ENCODE results near the gene TIAM2.

TIAM2 gene

GRCh38 chr6:155047523-155047922, 52.4 kb downstream of the TIAM2 start:
- no peak for DNase-seq (ENCODE audit: low read depth)
- H3K4me3 ChIP-seq (ENCODE audit: control insufficient read depth, low read depth, low read length): no peak overlapping the region
- TF ChIP-seq, protein P1, sequence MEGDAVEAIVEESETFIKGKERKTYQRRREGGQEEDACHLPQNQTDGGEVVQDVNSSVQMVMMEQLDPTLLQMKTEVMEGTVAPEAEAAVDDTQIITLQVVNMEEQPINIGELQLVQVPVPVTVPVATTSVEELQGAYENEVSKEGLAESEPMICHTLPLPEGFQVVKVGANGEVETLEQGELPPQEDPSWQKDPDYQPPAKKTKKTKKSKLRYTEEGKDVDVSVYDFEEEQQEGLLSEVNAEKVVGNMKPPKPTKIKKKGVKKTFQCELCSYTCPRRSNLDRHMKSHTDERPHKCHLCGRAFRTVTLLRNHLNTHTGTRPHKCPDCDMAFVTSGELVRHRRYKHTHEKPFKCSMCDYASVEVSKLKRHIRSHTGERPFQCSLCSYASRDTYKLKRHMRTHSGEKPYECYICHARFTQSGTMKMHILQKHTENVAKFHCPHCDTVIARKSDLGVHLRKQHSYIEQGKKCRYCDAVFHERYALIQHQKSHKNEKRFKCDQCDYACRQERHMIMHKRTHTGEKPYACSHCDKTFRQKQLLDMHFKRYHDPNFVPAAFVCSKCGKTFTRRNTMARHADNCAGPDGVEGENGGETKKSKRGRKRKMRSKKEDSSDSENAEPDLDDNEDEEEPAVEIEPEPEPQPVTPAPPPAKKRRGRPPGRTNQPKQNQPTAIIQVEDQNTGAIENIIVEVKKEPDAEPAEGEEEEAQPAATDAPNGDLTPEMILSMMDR (IDR thresholded peaks at IDR 0.05; ENCODE audit: control insufficient read depth, insufficient read depth, low read depth, low read length, missing control alignments): no peak

DNA sequence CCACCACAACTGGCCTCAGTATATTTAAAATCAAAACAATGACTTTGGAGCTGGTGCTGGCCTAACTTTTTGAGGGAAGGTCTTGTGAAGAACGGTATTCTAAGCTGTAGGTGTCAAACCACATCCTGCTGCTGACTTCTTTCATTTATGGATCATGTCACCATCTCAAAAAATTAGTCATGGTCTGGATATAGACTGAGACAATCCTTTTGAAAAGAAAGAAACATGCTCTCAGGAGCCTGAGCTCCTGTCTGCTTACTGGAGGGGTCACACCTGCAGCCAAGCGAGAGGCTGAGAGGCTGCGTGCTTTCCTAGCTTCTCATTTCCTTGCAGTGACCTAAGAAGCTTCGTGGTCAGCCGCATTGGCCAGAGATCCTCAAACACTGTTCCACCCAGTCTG, 55.2 kb downstream of the TIAM2 start:
- DNase-seq (ENCODE audit: low read depth): no peak
- TF ChIP-seq, protein P1 (IDR thresholded peaks at IDR 0.05; ENCODE audit: control insufficient read depth, insufficient read depth, low read depth, low read length, missing control alignments): no peak
- H3K4me3 ChIP-seq (ENCODE audit: control insufficient read depth, low read depth, low read length): no peak overlapping the region

DNA sequence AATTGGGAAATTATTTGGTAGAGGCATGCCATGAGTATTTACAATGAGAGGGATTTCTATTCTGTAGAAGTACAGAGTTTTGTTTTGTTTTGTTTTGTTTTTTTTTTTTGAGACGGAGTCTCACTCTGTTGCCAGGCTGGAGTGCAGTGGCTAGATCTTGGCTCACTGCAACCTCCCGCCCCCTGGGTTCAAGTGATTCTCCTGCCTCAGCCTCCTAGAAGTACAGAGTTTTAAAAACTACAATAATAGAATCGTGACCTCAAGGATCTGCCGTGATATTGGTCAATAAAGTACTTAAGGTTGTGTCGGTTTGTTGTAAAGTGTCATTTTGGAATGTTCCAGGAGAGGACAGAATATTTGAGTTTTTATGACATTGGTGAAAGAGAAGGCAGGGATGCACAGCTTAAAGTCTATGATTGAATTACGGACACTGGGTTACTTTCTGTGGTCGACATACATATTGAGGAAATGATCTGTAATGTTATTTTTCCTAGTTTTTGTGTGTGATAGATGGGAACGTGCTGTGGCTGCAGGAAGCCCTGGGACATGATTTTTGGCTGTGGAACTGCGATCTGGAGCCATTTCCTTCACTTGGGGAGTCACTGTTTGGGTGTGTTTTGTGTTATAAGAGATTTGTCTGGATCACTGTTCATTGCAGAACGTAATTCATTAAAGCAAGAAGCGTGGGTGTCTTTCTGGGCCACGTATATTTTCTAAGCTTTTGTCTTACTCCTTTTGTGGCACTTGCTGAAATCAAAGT, 59.6 kb downstream of the TIAM2 start:
- TF ChIP-seq, protein P1 (IDR thresholded peaks at IDR 0.05; ENCODE audit: control insufficient read depth, insufficient read depth, low read depth, low read length, missing control alignments): no peak
- DNase-seq (ENCODE audit: low read depth): no peak
- H3K4me3 ChIP-seq (ENCODE audit: control insufficient read depth, low read depth, low read length): no peak overlapping the region

DNA sequence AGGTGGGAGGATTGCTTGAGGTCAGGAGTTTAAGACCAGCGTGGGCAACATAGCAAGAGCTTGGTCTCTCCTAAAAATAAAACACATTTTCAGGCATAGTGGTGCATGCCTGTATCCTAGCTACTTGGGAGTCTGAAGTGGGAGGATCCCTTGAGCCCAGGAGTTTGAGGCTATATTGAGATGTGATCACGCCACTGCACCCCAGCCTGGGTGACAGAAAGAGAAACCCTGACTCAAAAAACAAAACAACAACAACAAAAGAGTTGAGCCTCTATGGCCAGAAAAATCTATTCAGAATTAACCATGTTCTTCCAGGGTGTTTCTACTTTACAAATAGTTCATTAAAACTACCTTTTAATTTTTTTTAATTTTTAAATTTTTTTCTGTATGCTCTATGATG, 60.6 kb downstream of the TIAM2 start:
- H3K4me3 ChIP-seq (ENCODE audit: control insufficient read depth, low read depth, low read length): no peak overlapping the region
- TF ChIP-seq, protein P1 (IDR thresholded peaks at IDR 0.05; ENCODE audit: control insufficient read depth, insufficient read depth, low read depth, low read length, missing control alignments): no peak
- no peak for DNase-seq (ENCODE audit: low read depth)

DNA sequence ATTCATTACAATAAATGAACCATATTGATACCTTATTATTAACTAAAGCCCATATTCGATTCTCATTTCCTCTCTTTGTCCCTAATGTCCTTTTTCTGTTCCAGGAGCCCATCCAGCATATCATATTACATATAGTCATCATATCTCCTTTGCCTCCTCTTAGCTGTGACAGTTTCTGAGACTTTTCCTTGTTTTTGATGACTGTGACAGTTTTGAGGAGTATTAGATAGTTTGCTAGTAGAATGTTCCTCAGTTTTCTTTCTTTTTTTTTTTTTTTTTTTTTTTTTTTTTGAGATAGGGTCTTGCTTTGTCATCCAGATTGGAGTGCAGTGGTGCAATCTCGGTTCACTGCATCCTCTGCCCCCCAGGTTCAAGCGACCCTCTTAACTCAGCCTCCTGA, 61.6 kb downstream of the TIAM2 start:
- DNase-seq (ENCODE audit: low read depth): no peak
- TF ChIP-seq, protein P1 (IDR thresholded peaks at IDR 0.05; ENCODE audit: control insufficient read depth, insufficient read depth, low read depth, low read length, missing control alignments): no peak
- H3K4me3 ChIP-seq (ENCODE audit: control insufficient read depth, low read depth, low read length): no peak overlapping the region

DNA sequence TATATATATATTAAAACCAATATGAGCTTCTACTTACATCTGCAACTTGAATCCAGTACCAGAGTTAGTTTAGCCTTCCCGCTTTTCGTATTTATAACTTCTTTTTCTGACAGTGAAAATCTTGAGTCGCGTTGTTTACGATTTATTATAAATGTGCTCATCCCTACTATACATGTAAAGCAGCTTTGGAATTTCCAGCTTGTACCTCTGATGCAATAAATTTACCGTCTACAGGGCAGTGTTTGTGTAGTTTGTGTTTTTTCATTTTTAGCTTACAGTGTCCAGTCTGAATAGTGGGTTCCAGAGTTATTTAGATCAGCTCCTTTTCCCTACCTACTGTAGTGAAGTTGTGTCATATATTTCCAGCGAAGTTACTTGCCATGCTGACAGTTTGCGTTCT, 66.3 kb downstream of the TIAM2 start:
- DNase-seq (ENCODE audit: low read depth): no peak
- H3K4me3 ChIP-seq (ENCODE audit: control insufficient read depth, low read depth, low read length): no peak overlapping the region
- TF ChIP-seq, protein P1 (IDR thresholded peaks at IDR 0.05; ENCODE audit: control insufficient read depth, insufficient read depth, low read depth, low read length, missing control alignments): no peak
